Measurements from ENCODE around the gene CUX1.
"Not testable (repeated sequence)": the region's sequence is repeated elsewhere in the genome, so short reads cannot be mapped to it uniquely, and the experiment has no call there.

Gene CUX1

DNA sequence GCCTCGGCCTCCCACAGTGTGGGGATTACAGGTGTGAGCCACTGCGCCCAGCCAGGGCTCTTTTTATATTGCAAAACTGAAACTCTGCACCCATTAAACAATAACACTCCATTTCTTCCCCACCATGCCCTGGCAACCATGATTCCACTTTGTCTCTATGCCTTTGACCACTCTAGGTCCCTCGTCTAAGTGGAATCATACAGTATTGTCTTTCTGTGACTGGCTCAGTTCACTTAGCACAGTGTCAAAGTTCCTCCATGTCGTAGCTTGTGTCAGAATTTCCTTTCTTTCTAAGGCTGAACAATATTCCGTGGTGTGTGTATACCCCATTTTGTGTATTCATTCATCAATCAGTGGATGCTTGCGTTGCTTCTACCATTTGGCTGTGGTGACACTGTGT, 46.2 kb downstream of the CUX1 start:
- no peak overlapping the region for H3K4me3 ChIP-seq (ENCODE audit: low read depth, low read length)
- TF ChIP-seq, protein P1, sequence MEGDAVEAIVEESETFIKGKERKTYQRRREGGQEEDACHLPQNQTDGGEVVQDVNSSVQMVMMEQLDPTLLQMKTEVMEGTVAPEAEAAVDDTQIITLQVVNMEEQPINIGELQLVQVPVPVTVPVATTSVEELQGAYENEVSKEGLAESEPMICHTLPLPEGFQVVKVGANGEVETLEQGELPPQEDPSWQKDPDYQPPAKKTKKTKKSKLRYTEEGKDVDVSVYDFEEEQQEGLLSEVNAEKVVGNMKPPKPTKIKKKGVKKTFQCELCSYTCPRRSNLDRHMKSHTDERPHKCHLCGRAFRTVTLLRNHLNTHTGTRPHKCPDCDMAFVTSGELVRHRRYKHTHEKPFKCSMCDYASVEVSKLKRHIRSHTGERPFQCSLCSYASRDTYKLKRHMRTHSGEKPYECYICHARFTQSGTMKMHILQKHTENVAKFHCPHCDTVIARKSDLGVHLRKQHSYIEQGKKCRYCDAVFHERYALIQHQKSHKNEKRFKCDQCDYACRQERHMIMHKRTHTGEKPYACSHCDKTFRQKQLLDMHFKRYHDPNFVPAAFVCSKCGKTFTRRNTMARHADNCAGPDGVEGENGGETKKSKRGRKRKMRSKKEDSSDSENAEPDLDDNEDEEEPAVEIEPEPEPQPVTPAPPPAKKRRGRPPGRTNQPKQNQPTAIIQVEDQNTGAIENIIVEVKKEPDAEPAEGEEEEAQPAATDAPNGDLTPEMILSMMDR (IDR thresholded peaks at IDR 0.05; ENCODE audit: borderline replicate concordance, insufficient read depth, low read depth, low read length): no peak

DNA sequence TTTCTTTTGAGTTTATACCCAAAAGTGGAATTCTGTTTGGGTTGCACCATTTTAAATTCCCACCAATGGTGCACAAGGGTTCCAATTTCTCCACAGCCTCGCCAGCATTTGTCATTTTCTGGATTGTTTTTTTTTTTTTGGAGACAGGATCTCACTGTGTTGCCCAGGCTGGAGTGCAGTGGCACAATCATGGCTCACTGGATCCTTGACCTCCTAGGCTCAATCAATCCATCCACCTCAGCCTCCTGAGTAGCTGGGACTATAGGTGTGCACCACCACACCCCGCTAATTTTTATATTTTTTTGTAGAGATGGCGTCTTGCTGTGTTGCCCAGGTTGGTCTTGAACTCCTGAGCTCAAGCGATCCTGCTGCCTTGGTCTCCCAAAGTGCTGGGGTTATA, 46.6 kb downstream of the CUX1 start:
- TF ChIP-seq, protein P1 (IDR thresholded peaks at IDR 0.05; ENCODE audit: borderline replicate concordance, insufficient read depth, low read depth, low read length): no peak
- no peak overlapping the region for H3K4me3 ChIP-seq (ENCODE audit: low read depth, low read length)

DNA sequence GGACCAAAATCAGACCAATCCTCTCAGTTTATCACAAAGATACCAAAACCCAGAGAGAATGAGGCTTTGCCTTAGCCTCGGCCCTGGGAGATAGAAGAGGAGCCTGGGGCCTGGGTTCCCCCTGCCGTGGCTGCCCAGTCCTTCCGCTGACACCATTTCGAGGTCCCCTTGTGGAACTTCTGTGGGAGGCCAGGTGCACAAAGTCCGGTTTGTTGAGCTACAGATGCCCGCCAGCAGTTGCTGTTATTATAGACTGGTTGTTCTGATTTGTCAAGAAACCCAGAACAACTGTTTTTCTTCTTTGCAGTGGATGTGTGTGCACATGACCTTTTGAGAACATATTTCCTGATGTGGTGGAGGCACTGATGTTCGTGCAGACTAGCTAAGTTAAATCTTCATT, 47.6 kb downstream of the CUX1 start:
- TF ChIP-seq, protein P1 (IDR thresholded peaks at IDR 0.05; ENCODE audit: borderline replicate concordance, insufficient read depth, low read depth, low read length): no peak
- no peak overlapping the region for H3K4me3 ChIP-seq (ENCODE audit: low read depth, low read length)

DNA sequence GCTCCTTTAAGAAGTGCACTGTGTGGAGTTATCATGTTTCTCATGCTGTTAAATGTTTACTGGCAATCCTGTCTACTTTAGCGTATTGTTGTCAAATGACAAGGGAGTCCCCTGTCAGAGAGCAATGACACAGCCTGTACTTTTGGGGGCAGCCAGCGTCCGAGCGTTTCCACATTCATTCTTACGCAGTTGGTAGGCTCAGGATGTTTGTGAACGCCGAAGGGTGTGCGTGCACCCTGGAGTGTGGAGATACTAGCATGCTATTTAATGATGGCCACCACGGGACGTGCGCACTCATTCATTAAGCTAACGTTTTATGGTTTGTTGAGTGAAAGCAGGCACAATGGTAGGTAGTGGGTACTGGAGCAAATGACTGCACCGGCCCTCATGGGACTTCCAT, 48.0 kb downstream of the CUX1 start:
- no peak overlapping the region for H3K4me3 ChIP-seq (ENCODE audit: low read depth, low read length)
- TF ChIP-seq, protein P1 (IDR thresholded peaks at IDR 0.05; ENCODE audit: borderline replicate concordance, insufficient read depth, low read depth, low read length): no peak

DNA sequence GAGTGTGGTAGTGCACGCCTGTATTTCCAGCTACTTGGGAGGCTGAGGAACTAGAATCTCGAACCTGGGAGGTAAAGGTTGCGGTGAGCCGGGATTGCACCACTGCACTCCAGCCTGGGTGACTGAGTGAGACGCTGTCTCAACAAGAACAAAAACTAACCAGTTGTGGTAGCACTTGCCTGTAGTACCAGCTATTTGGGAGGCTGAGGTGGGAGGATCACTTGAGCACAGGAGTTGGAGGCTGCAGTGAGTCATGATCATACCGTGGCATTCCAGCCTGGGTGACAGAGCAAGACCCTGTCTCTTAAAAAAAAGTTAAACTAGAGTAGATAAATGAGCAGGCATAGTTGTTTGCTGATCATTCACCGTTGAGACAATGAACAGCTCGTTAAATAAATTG, 48.9 kb downstream of the CUX1 start:
- TF ChIP-seq, protein P1 (IDR thresholded peaks at IDR 0.05; ENCODE audit: borderline replicate concordance, insufficient read depth, low read depth, low read length): no peak
- no peak overlapping the region for H3K4me3 ChIP-seq (ENCODE audit: low read depth, low read length)

DNA sequence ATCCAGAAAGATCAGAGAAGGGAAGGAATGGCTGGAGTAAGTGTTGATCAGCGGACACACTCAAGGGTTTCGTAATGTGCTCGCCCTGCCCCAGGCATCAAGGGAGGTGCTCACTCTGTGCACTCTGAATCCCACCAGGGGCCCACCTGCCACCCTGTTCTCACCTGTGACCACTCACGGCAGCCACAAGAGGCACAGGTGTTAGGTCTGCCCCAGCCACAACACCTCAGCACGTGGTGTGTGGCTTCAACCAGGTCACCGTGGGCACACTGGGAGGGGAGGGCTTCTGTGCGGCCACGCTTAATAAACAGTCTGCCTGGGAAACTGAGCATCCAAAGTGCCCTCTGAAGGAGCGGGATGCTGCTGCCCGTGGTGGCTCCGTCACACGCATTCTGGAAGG, 49.8 kb downstream of the CUX1 start:
- no peak overlapping the region for H3K4me3 ChIP-seq (ENCODE audit: low read depth, low read length)
- TF ChIP-seq, protein P1 (IDR thresholded peaks at IDR 0.05; ENCODE audit: borderline replicate concordance, insufficient read depth, low read depth, low read length): no peak

DNA sequence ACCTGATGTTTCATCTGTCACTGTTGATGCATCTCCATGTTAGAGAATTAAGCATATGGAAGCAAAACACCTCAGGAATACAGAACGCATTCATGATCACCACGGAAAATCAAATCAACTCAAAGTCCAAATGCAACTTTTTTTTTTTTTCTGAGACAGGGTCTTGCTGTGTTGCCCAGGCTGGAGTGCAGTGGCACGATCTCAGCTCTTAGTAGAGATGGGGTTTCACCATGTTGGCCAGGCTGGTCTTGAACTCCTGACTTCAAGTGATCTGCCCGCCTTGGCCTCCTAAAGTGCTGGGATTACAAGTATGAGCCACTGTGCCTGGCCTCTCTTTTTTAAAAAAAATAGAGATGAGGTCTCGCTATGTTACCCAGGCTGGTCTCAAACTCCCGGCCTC, 50.3 kb downstream of the CUX1 start:
- H3K4me3 ChIP-seq (ENCODE audit: low read depth, low read length): not testable (repeated sequence)
